Measurements from ENCODE around the gene ANXA6.

Gene ANXA6

GRCh38 chr5:151183456-151184245 is 26.1 kb upstream of the ANXA6 start:
- H3K4me3 ChIP-seq (replicated peaks; ENCODE audit: low read depth, low read length): no peak overlapping the region
- H3K36me3 ChIP-seq (ENCODE audit: control insufficient read depth, insufficient read depth, low read length): peaks cover 40% of the 10 kb centered on the region
- no peaks in the 10 kb centered on the region for H3K27me3 ChIP-seq (replicated peaks; ENCODE audit: control insufficient read depth, insufficient read depth, low read length)
- TF ChIP-seq CTCF (IDR thresholded peaks at IDR 0.05; ENCODE audit: insufficient read depth, low read length, poor library complexity, severe bottlenecking): no peak
- no peak for DNase-seq (ENCODE audit: extremely low read depth, insufficient read length)

GRCh38 chr5:151182976-151183375 is 25.4 kb upstream of the ANXA6 start:
- H3K36me3 ChIP-seq (ENCODE audit: control insufficient read depth, insufficient read depth, low read length): peaks cover 40% of the 10 kb centered on the region
- no peak overlapping the region for H3K4me3 ChIP-seq (replicated peaks; ENCODE audit: low read depth, low read length)
- no peak for TF ChIP-seq CTCF (IDR thresholded peaks at IDR 0.05; ENCODE audit: insufficient read depth, low read length, poor library complexity, severe bottlenecking)
- H3K27me3 ChIP-seq (replicated peaks; ENCODE audit: control insufficient read depth, insufficient read depth, low read length): no peaks in the 10 kb centered on the region
- no peak for DNase-seq (ENCODE audit: extremely low read depth, insufficient read length)

- Histone ChIP-seq H3K27me3 (replicated peaks; ENCODE audit: control insufficient read depth, insufficient read depth, low read length) (no peaks in the 10 kb centered on the region), H3K4me3 (replicated peaks; ENCODE audit: low read depth, low read length) (no peak overlapping the region), H3K36me3 (ENCODE audit: control insufficient read depth, insufficient read depth, low read length) (peaks cover 40% of the 10 kb centered on the region)
- no peak for DNase-seq (ENCODE audit: extremely low read depth, insufficient read length)
- TF ChIP-seq CTCF (IDR thresholded peaks at IDR 0.05; ENCODE audit: insufficient read depth, low read length, poor library complexity, severe bottlenecking): no peak
Observed at GRCh38 chr5:151182524-151182900, 24.9 kb upstream of the ANXA6 start.

GRCh38 chr5:151181818-151182523 is 24.4 kb upstream of the ANXA6 start:
- Histone ChIP-seq H3K4me3 (replicated peaks; ENCODE audit: low read depth, low read length) (no peak overlapping the region), H3K36me3 (ENCODE audit: control insufficient read depth, insufficient read depth, low read length) (peaks cover 39% of the 10 kb centered on the region), H3K27me3 (replicated peaks; ENCODE audit: control insufficient read depth, insufficient read depth, low read length) (no peaks in the 10 kb centered on the region)
- no peak for DNase-seq (ENCODE audit: extremely low read depth, insufficient read length)
- no peak for TF ChIP-seq CTCF (IDR thresholded peaks at IDR 0.05; ENCODE audit: insufficient read depth, low read length, poor library complexity, severe bottlenecking)

GRCh38 chr5:151180291-151180690 is 22.7 kb upstream of the ANXA6 start:
- Histone ChIP-seq H3K27me3 (replicated peaks; ENCODE audit: control insufficient read depth, insufficient read depth, low read length) (no peaks in the 10 kb centered on the region), H3K4me3 (replicated peaks; ENCODE audit: low read depth, low read length) (no peak overlapping the region), H3K36me3 (ENCODE audit: control insufficient read depth, insufficient read depth, low read length) (peaks cover 27% of the 10 kb centered on the region)
- TF ChIP-seq CTCF (IDR thresholded peaks at IDR 0.05; ENCODE audit: insufficient read depth, low read length, poor library complexity, severe bottlenecking): no peak
- DNase-seq (ENCODE audit: extremely low read depth, insufficient read length): no peak
